SK-N-SH (cell line): ENCODE results near the gene KLHDC8A. TPM values are rescaled to one million over a fixed set of nuclear protein-coding genes. Genes with fewer than 3 reads are reported as not detected.

Experiments used
- CTCF ChIA-PET: fragments of 300-600, 350-600 bp; formaldehyde crosslinking; extraction: SDS; loops from one replicate; lab custom pipeline; 2021; lab: Yijun Ruan, JAX
- POLR2A ChIA-PET: fragments of 350-600 bp; sonication (Branson Sonifier 250); formaldehyde crosslinking; extraction: SDS; loops from one replicate; lab custom pipeline; 2020; ENCODE audit warnings: antibody characterized with exemption, inconsistent platforms; lab: Yijun Ruan, JAX
- DNase-seq: peaks from one replicate; pipeline ENCODE4 v3.0.0; 2012
- H2AFZ ChIP-seq: fragments of 200-600 bp; sonication (generic); 2 replicates; pipeline ENCODE4 v1.8.1; 2016; ENCODE audit warnings: antibody characterized with exemption, mild to moderate bottlenecking, low read depth
- H3F3A ChIP-seq: fragments of 200-600 bp; sonication (generic); replicated peaks from 2 replicates; pipeline ENCODE3; 2016; ENCODE audit warnings: antibody characterized with exemption, mild to moderate bottlenecking; ENCODE audit not compliant: insufficient read depth
- H3K27ac ChIP-seq, 2 experiments: fragments of 200-500 bp in 1 of 2; fragments of 200-600 bp in 1 of 2; sonication (Bioruptor generic) in 1 of 2; sonication (generic), shearing (Covaris generic) in 1 of 2; 2 replicates each; pipeline versions ENCODE4 v1.5.1 to v1.6.1; 2014 to 2016; ENCODE audit warnings: low read depth in 2 of 2, inconsistent platforms in 1 of 2, low read length in 1 of 2, mild to moderate bottlenecking in 1 of 2, mixed read lengths in 1 of 2
- H3K27me3 ChIP-seq: fragments of 200-600 bp; sonication (generic), shearing (Covaris generic); 2 replicates; pipeline ENCODE4 v1.6.1; 2016; ENCODE audit warnings: mixed run types; ENCODE audit not compliant: insufficient read depth
- H3K36me3 ChIP-seq, 2 experiments: fragments of 200-500 bp in 1 of 2; fragments of 200-600 bp in 1 of 2; sonication (Bioruptor generic) in 1 of 2; sonication (generic) in 1 of 2; replicated peaks in 1 of 2; 2 replicates each; pipeline versions ENCODE3 to v1.5.1; 2014 to 2016; ENCODE audit warnings: low read length in 1 of 2, mild to moderate bottlenecking in 1 of 2; ENCODE audit not compliant: insufficient read depth in 2 of 2, control insufficient read depth in 1 of 2
- H3K4me1 ChIP-seq, 2 experiments: fragments of 200-500 bp in 1 of 2; fragments of 200-600 bp in 1 of 2; sonication (Bioruptor generic) in 1 of 2; sonication (generic), shearing (Covaris generic) in 1 of 2; 2 replicates each; pipeline versions ENCODE4 v1.5.1 to v1.6.1; 2014 to 2016; ENCODE audit warnings: low read depth in 1 of 2, low read length in 1 of 2, mixed run types in 1 of 2; ENCODE audit not compliant: insufficient read depth in 2 of 2, control insufficient read depth in 1 of 2
- H3K4me2 ChIP-seq: fragments of 200-600 bp; sonication (generic), shearing (Covaris generic); 2 replicates; pipeline ENCODE4 v1.6.1; 2017; ENCODE audit warnings: mixed run types
- H3K4me3 ChIP-seq, 2 experiments: fragments of 200-500 bp in 1 of 2; fragments of 200-600 bp in 1 of 2; sonication (Bioruptor generic) in 1 of 2; sonication (generic), shearing (Covaris generic) in 1 of 2; 2 replicates each; pipeline versions ENCODE4 v1.5.1 to v1.8.1; 2014 to 2016; ENCODE audit warnings: low read depth in 2 of 2, inconsistent platforms in 1 of 2, low read length in 1 of 2, mild to moderate bottlenecking in 1 of 2, mixed read lengths in 1 of 2, moderate library complexity in 1 of 2
- H3K79me2 ChIP-seq: fragments of 200-600 bp; sonication (generic); 2 replicates; pipeline ENCODE4 v1.8.1; 2017; ENCODE audit warnings: mild to moderate bottlenecking; ENCODE audit not compliant: insufficient read depth
- H3K9ac ChIP-seq: fragments of 200-600 bp; sonication (generic); 2 replicates; pipeline ENCODE4 v1.6.1; 2017; ENCODE audit warnings: mixed run types
- H3K9me2 ChIP-seq: fragments of 200-600 bp; sonication (generic); 2 replicates; pipeline ENCODE4 v1.6.1; 2017; ENCODE audit warnings: mixed run types
- H3K9me3 ChIP-seq: fragments of 200-600 bp; sonication (generic); 2 replicates; pipeline ENCODE4 v1.6.1; 2017; ENCODE audit warnings: mixed run types, mild to moderate bottlenecking, moderate library complexity
- H4K20me1 ChIP-seq: fragments of 200-600 bp; sonication (generic); 2 replicates; pipeline ENCODE4 v1.6.1; 2017; ENCODE audit warnings: mild to moderate bottlenecking, mixed run types; ENCODE audit not compliant: insufficient read depth
- ELF1 ChIP-seq: IDR thresholded peaks from 2 replicates; pipeline ENCODE4 v1.4.0; 2012
- EZH2phosphoT487 ChIP-seq: fragments of 200-600 bp; sonication (generic); IDR thresholded peaks from 2 replicates; pipeline ENCODE4 v1.6.1; 2017; ENCODE audit warnings: low read depth, mixed run types, mild to moderate bottlenecking, antibody characterized with exemption, moderate library complexity, borderline replicate concordance
- FOSL2 ChIP-seq: IDR thresholded peaks from 2 replicates; pipeline ENCODE4 v1.4.0; 2012; ENCODE audit warnings: low read depth, mild to moderate bottlenecking, moderate library complexity, borderline replicate concordance
- FOXM1 ChIP-seq: IDR thresholded peaks from 2 replicates; pipeline ENCODE4 v1.4.0; 2012; ENCODE audit warnings: low read depth, mild to moderate bottlenecking
- IRF3 ChIP-seq: fragments of 150-350 bp; IDR thresholded peaks from 2 replicates; pipeline ENCODE4 v1.6.1; 2016; ENCODE audit warnings: mild to moderate bottlenecking, low read depth, low read length
- JUND ChIP-seq: IDR thresholded peaks from 2 replicates; pipeline ENCODE4 v1.4.0; 2012
- MXI1 ChIP-seq: IDR thresholded peaks from 2 replicates; pipeline ENCODE4 v1.6.1; 2012; ENCODE audit warnings: mild to moderate bottlenecking, low read depth, low read length, improper control_type of control experiment
- RCOR1 ChIP-seq: fragments of 150-350 bp; IDR thresholded peaks from 2 replicates; pipeline ENCODE4 v1.6.1; 2017; ENCODE audit warnings: antibody characterized with exemption, low read length
- RXRA ChIP-seq: IDR thresholded peaks from 2 replicates; pipeline ENCODE4 v1.4.0; 2012; ENCODE audit warnings: low read depth, mild to moderate bottlenecking, borderline replicate concordance
- SIN3A ChIP-seq: IDR thresholded peaks from 2 replicates; pipeline ENCODE4 v1.6.1; 2012; ENCODE audit warnings: low read depth, mild to moderate bottlenecking, low read length, moderate library complexity, borderline replicate concordance
- YY1 ChIP-seq: IDR thresholded peaks from 2 replicates; pipeline ENCODE4 v1.4.0; 2012; ENCODE audit warnings: low read depth, mild to moderate bottlenecking
- ZBTB33 ChIP-seq: IDR thresholded peaks from 2 replicates; pipeline ENCODE4 v1.4.0; 2012; ENCODE audit warnings: low read depth, borderline replicate concordance
- WGBS: methylation state at CpG from one replicate; pipeline ENCODE4 v1.1.6; 2017; ENCODE audit warnings: low lambda C conversion rate; 5-methylcytosine and 5-hydroxymethylcytosine counted together
- polyA plus RNA-seq, 3 experiments: library from polyadenylated mRNA; depleted of rRNA; stranded (reverse); fragments of >200 nt; gene quantifications; 2 replicates each; pipeline ENCODE4 v1.2.3, GENCODE V29; 2012

Gene KLHDC8A
- polyA plus RNA-seq, 1 of the 3 experiments (the other 2 are of a cell fraction) = 0.02 TPM

- Histone ChIP-seq H3K9ac (no peak overlapping the region), H3K4me1 (peaks cover 0 to 10% of the 10 kb centered on the region in 2 experiments; a peak in 3 of 4 replicates), H3F3A (no peaks in the 10 kb centered on the region), H3K9me2 (no peaks in the 10 kb centered on the region), H3K4me3 (no peak overlapping the region), H4K20me1 (no peaks in the 10 kb centered on the region), H3K4me2 (no peak overlapping the region), H3K36me3 (no peaks in the 10 kb centered on the region), H2AFZ (no peak overlapping the region), H3K9me3 (no peaks in the 10 kb centered on the region), H3K27ac (no peak overlapping the region), H3K27me3 (no peaks in the 10 kb centered on the region), H3K79me2 (no peaks in the 10 kb centered on the region)
- 47% methylated on average over 4 of the region's 4 CpGs for WGBS
- TF ChIP-seq MXI1 = no peak
- no peak for TF ChIP-seq EZH2phosphoT487
- no peak for TF ChIP-seq RXRA
- ChIA-PET POLR2A (no interaction called here), CTCF (interaction anchor here (2.9 to 46.8 kb wide), 5 partner anchors 7 to 157 kb away, joined by 12 to 1368 read pairs (median 70); no protein-coding TSS in a partner anchor)
- no peak for DNase-seq
These were observed 28.2 kb downstream of the KLHDC8A start for GRCh38 chr1:205328476-205328875.

DNA sequence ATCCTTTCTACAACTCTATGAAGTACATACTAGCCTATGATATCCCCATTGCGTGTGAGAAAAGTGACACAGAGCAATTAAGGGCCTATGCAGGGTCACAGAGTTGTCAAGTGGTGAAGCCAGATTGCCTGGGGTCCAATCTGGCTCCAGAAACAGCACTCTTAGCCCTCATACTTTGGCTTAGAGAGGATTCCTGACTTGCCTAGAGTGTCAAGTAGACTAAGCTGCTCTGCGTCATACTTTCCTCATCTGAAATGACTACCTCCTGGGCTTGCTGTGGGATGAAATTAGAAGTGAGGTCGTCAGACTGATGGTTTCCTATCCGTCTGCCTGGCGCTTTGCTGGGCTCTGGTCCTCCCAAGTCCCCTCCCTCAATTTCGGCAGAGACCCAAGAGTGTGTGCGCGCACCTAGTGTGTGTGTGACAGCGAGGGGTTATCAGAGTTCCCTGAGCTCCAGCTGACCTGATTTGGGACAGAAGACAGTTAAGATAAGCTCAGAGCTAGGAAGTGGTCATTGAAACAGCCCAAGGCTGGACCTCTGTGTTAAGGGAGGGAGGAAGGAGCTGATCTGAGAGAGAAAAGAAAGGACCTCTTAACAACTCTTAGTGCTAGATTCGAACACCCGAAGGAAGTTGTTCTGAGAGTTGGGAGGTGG, 29.8 kb downstream of the KLHDC8A start:
- H3K36me3 ChIP-seq = no peaks in the 10 kb centered on the region
- no peak for DNase-seq
- ChIA-PET CTCF (interaction anchor here (1.8 to 46.8 kb wide), 5 partner anchors 8 to 158 kb away, joined by 4 to 1368 read pairs (median 16); no protein-coding TSS in a partner anchor), POLR2A (no interaction called here)
- H4K20me1 ChIP-seq = no peaks in the 10 kb centered on the region
- H3K9ac ChIP-seq = no peak overlapping the region
- 66% methylated on average over 11 of the region's 11 CpGs for WGBS
- H3K27me3 ChIP-seq = no peaks in the 10 kb centered on the region
- H3K4me3 ChIP-seq = no peak overlapping the region
- no peaks in the 10 kb centered on the region for H3K79me2 ChIP-seq
- no peak overlapping the region for H2AFZ ChIP-seq
- no peaks in the 10 kb centered on the region for H3F3A ChIP-seq
- no peaks in the 10 kb centered on the region for H3K9me2 ChIP-seq
- H3K4me2 ChIP-seq = no peak overlapping the region
- no peak overlapping the region for H3K27ac ChIP-seq
- H3K4me1 ChIP-seq = peaks cover under 1 to 10% of the 10 kb centered on the region in 2 experiments; a peak in 3 of 4 replicates
- TF ChIP-seq EZH2phosphoT487 (no peak), MXI1 (no peak), JUND (no peak), ELF1 (no peak), IRF3 (no peak), ZBTB33 (no peak), SIN3A (no peak), RCOR1 (no peak), FOSL2 (no peak), FOXM1 (no peak), YY1 (no peak)
- H3K9me3 ChIP-seq = no peaks in the 10 kb centered on the region
